NCI-H146 (cell line): Measurements from ENCODE around the gene STRADB.
"Not testable (repeated sequence)": the region's sequence is repeated elsewhere in the genome, so short reads cannot be mapped to it uniquely, and the experiment has no call there.

Experiments used
- DNase-seq: peaks from one replicate; lab custom pipeline; 2025; lab: John Stamatoyannopoulos, UW

STRADB gene

GRCh38 chr2:201451292-201452057 lies at the start of gene STRADB, which contains the start of gene TRAK2:
TSS of gene STRADB (plus strand) at chr2:201451740. CDS start at chr2:201454841, 3,101 bp downstream.
TSS of gene TRAK2 (minus strand) at chr2:201451458. CDS start at chr2:201420507, 30,951 bp downstream.
- peak; percentile 91 for DNase-seq

- DNase-seq: no peak
Observed at GRCh38 chr2:201401815-201402214, 49.7 kb upstream of the STRADB start.

- no peak for DNase-seq
Observed at GRCh38 chr2:201402651-201403562, 48.6 kb upstream of the STRADB start.

- no peak for DNase-seq
Observed at GRCh38 chr2:201403880-201404279, 47.7 kb upstream of the STRADB start.

GRCh38 chr2:201404699-201405280 lies 46.8 kb upstream of the STRADB start:
- no peak for DNase-seq

- no peak for DNase-seq
Observed at GRCh38 chr2:201406077-201406662, 45.4 kb upstream of the STRADB start.

GRCh38 chr2:201407265-201407664 lies 44.3 kb upstream of the STRADB start:
- DNase-seq: no peak

GRCh38 chr2:201408931-201409330 lies 42.6 kb upstream of the STRADB start:
- DNase-seq: no peak

- no peak for DNase-seq
Observed at GRCh38 chr2:201411421-201411820, 40.1 kb upstream of the STRADB start.

- DNase-seq: no peak
Observed at GRCh38 chr2:201413143-201413542, 38.4 kb upstream of the STRADB start.

GRCh38 chr2:201413552-201413951 lies 38.0 kb upstream of the STRADB start:
- DNase-seq: no peak

- DNase-seq: no peak
Observed at GRCh38 chr2:201414099-201415023, 37.2 kb upstream of the STRADB start.

GRCh38 chr2:201415149-201415548 lies 36.4 kb upstream of the STRADB start:
- no peak for DNase-seq

GRCh38 chr2:201419057-201419635 lies 32.4 kb upstream of the STRADB start:
- DNase-seq: no peak

- DNase-seq: no peak
Observed at GRCh38 chr2:201419986-201420385, 31.6 kb upstream of the STRADB start.

- DNase-seq: no peak
Observed at GRCh38 chr2:201420442-201421113, 31.0 kb upstream of the STRADB start.

- DNase-seq: no peak
Observed at GRCh38 chr2:201425952-201426351, 25.6 kb upstream of the STRADB start.

GRCh38 chr2:201428366-201428765 lies 23.2 kb upstream of the STRADB start:
- not testable (repeated sequence) for DNase-seq

- not testable (repeated sequence) for DNase-seq
Observed at GRCh38 chr2:201429835-201430234, 21.7 kb upstream of the STRADB start.

GRCh38 chr2:201430322-201430721 lies 21.2 kb upstream of the STRADB start:
- not testable (repeated sequence) for DNase-seq
